CD4-positive, CD25-positive, alpha-beta regulatory T cell (primary cell): Measurements from ENCODE around the gene ANKS1B. TPM values are rescaled to one million over a fixed set of nuclear protein-coding genes. Genes with fewer than 3 reads are reported as not detected.
"Not testable (repeated sequence)": the region's sequence is repeated elsewhere in the genome, so short reads cannot be mapped to it uniquely, and the experiment has no call there.

Experiments used
- ATAC-seq, 2 donors: fragments of 150-1000 bp; cut with Tn5 transposase; one replicate each; pipeline ENCODE4 v1.10.0; 2021; ENCODE audit warnings: low read depth in 2 of 2, moderate number of reproducible peaks in 2 of 2, moderate library complexity in 1 of 2
- DNase-seq, 3 donors: peaks; one replicate each; pipeline versions ENCODE4 v3.0.0 to v3.0.0-alpha.2; 2012 to 2022; ENCODE audit warnings: mixed read lengths in 1 of 3
- H3K27ac ChIP-seq: one replicate; pipeline ENCODE4 v1.7.0; 2013; ENCODE audit warnings: mild to moderate bottlenecking, low read length; ENCODE audit not compliant: insufficient read depth, poor library complexity, severe bottlenecking
- H3K27me3 ChIP-seq: one replicate; pipeline ENCODE4 v1.7.0; 2013; ENCODE audit warnings: low read length; ENCODE audit not compliant: control insufficient read depth, insufficient read depth
- H3K36me3 ChIP-seq: one replicate; pipeline ENCODE4 v1.7.0; 2013; ENCODE audit warnings: mild to moderate bottlenecking, low read length, moderate library complexity; ENCODE audit not compliant: control insufficient read depth, insufficient read depth
- H3K4me1 ChIP-seq: 2 replicates; pipeline ENCODE4 v1.7.0; 2013; ENCODE audit warnings: mild to moderate bottlenecking, low read length; ENCODE audit not compliant: insufficient read depth, control insufficient read depth, poor library complexity, severe bottlenecking
- H3K4me3 ChIP-seq: one replicate; pipeline ENCODE4 v1.7.0; 2013; ENCODE audit warnings: low read depth, mild to moderate bottlenecking, low read length, moderate library complexity
- H3K9me3 ChIP-seq, 2 experiments: 1 replicate in 1 of 2; 2 replicates in 1 of 2; pipeline ENCODE4 v1.7.0; 2013; ENCODE audit warnings: low read length in 2 of 2, mild to moderate bottlenecking in 1 of 2, moderate library complexity in 1 of 2; ENCODE audit not compliant: control insufficient read depth in 2 of 2
- H3K27ac Mint-ChIP-seq, 3 donors: one replicate each; pipeline ENCODE4 v1.8.0; 2020 to 2022; ENCODE audit warnings: mild to moderate bottlenecking in 3 of 3, mixed read lengths in 3 of 3, moderate library complexity in 2 of 3
- H3K27me3 Mint-ChIP-seq: one replicate; pipeline ENCODE4 v1.8.0; 2022; ENCODE audit warnings: mild to moderate bottlenecking, mixed read lengths
- H3K36me3 Mint-ChIP-seq: one replicate; pipeline ENCODE4 v1.8.0; 2020; ENCODE audit warnings: mixed read lengths
- H3K4me1 Mint-ChIP-seq, 4 donors: one replicate each; pipeline ENCODE4 v1.8.0; 2020 to 2022; ENCODE audit warnings: mixed read lengths in 4 of 4, mild to moderate bottlenecking in 1 of 4
- H3K4me3 Mint-ChIP-seq, 4 donors: one replicate each; pipeline ENCODE4 v1.8.0; 2020 to 2022; ENCODE audit warnings: mild to moderate bottlenecking in 4 of 4, mixed read lengths in 4 of 4, moderate library complexity in 3 of 4
- H3K9me3 Mint-ChIP-seq, 7 donors: one replicate each; pipeline ENCODE4 v1.8.0; 2020 to 2022; ENCODE audit warnings: mixed read lengths in 7 of 7, mild to moderate bottlenecking in 3 of 7, moderate library complexity in 2 of 7
- polyA plus RNA-seq, 4 donors: library from polyadenylated mRNA; unstranded; fragments of 300-500 nt; fragmentation: Illumina TruSeq; gene quantifications; one replicate each; pipeline ENCODE4 v1.2.3, GENCODE V29; 2021
- total RNA-seq: library from RNA; stranded (reverse); gene quantifications from one replicate; pipeline ENCODE4 v1.2.3, GENCODE V29; 2022

Gene ANKS1B
- total and polyA plus RNA-seq, 5 donors from 2014 or later: 4.0 to 15.9 (median 9.5) TPM

- Histone ChIP-seq H3K4me3 (no peak overlapping the region), H3K27me3 (no peaks in the 10 kb centered on the region), H3K9me3 (no peaks in the 10 kb centered on the region), H3K4me1 (no peaks in the 10 kb centered on the region), H3K36me3 (no peaks in the 10 kb centered on the region), H3K27ac (no peak overlapping the region)
- peaks cover 0 to 12% (median 2%) of the 10 kb centered on the region in 7 donors for H3K9me3 Mint-ChIP-seq
- ATAC-seq (no peak), DNase-seq (no peak)
- no peaks in the 10 kb centered on the region for H3K27me3 Mint-ChIP-seq
- H3K36me3 Mint-ChIP-seq: no peaks in the 10 kb centered on the region
- H3K4me1 Mint-ChIP-seq: no peaks in the 10 kb centered on the region
- no peak overlapping the region for H3K4me3 Mint-ChIP-seq
- H3K27ac Mint-ChIP-seq: no peak overlapping the region
Observed at GRCh38 chr12:99721715-99722275, 262.9 kb downstream of the ANKS1B start.

- DNase-seq, H3K4me1 ChIP-seq, H3K36me3 ChIP-seq, H3K4me3 Mint-ChIP-seq, H3K4me3 ChIP-seq, H3K27me3 ChIP-seq, H3K9me3 ChIP-seq, H3K27ac Mint-ChIP-seq, H3K27me3 Mint-ChIP-seq, H3K27ac ChIP-seq, H3K4me1 Mint-ChIP-seq, ATAC-seq, H3K36me3 Mint-ChIP-seq: not testable (repeated sequence)
- H3K9me3 Mint-ChIP-seq: peaks cover 0 to 11% (median 5%) of the 10 kb centered on the region in 7 donors
Observed at GRCh38 chr12:99720083-99720465, 264.7 kb downstream of the ANKS1B start.

GRCh38 chr12:99719411-99720082 is 265.2 kb downstream of the ANKS1B start:
- not testable (repeated sequence) for H3K36me3 ChIP-seq, H3K4me1 Mint-ChIP-seq, ATAC-seq, H3K36me3 Mint-ChIP-seq, H3K4me3 Mint-ChIP-seq, H3K9me3 ChIP-seq, H3K27me3 Mint-ChIP-seq, H3K27ac ChIP-seq, H3K27ac Mint-ChIP-seq, H3K27me3 ChIP-seq, DNase-seq, H3K4me3 ChIP-seq, H3K4me1 ChIP-seq
- H3K9me3 Mint-ChIP-seq: peaks cover 0 to 11% (median 5%) of the 10 kb centered on the region in 7 donors

- H3K36me3 Mint-ChIP-seq, H3K4me3 Mint-ChIP-seq, H3K4me1 ChIP-seq, ATAC-seq, H3K27me3 ChIP-seq, H3K27ac ChIP-seq, H3K36me3 ChIP-seq, H3K4me1 Mint-ChIP-seq, H3K27me3 Mint-ChIP-seq, H3K9me3 ChIP-seq, DNase-seq, H3K27ac Mint-ChIP-seq, H3K4me3 ChIP-seq: not testable (repeated sequence)
- peaks cover 0 to 15% (median 2%) of the 10 kb centered on the region in 7 donors for H3K9me3 Mint-ChIP-seq
Observed at GRCh38 chr12:99715841-99716510, 268.8 kb downstream of the ANKS1B start.

DNA sequence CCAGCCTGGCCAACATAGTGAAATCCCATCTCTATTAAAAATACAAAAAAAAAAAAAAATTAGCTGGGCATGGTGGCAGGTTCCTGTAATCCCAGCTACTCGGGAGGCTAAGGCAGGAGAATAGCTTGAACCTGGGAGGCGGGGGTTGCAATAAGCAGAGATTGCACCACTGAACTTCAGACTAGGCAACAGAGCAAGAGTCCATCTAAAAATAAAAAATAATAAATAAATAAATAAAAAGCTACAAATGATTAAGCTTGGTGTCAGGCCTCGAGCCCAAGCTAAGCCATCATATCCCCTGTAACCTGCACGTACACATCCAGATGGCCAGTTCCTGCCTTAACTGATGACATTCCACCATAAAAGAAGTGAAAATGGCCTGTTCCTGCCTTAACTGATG is 269.8 kb downstream of the ANKS1B start:
- H3K27me3 ChIP-seq, H3K4me1 Mint-ChIP-seq, H3K9me3 ChIP-seq, ATAC-seq, H3K27ac Mint-ChIP-seq, H3K4me1 ChIP-seq, H3K27me3 Mint-ChIP-seq, H3K36me3 Mint-ChIP-seq, H3K36me3 ChIP-seq, H3K4me3 Mint-ChIP-seq, DNase-seq, H3K27ac ChIP-seq, H3K4me3 ChIP-seq: not testable (repeated sequence)
- H3K9me3 Mint-ChIP-seq: peaks cover 1 to 15% (median 4%) of the 10 kb centered on the region in 7 donors

DNA sequence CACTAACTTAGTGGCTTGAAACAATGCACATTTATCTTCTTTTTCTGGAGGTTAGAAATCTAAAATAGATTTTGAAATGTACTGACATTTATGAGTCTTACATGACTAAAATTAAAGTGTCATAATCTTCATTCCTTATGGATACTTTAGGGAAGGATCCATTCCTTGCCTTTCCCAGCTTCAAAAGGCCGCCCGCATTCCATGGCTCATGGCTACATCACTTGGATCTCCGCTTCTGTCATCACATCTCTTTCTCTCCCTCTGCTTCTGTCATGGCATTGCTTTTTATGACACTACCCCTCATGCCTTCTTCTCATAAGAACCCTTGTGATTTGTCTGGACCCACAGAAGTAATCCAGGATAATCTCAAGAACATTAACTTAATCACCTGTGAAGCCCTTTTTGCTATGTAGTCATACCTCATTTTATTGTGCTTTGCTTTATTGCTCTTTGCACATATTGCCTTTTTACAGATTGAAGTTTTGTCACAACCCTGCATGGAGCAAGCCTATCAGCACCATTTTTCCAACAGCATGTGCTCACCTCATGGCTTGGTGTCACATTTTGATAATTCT is 270.7 kb downstream of the ANKS1B start:
- Mint-ChIP-seq H3K36me3 (no peaks in the 10 kb centered on the region), H3K9me3 (peaks cover 1 to 15% (median 4%) of the 10 kb centered on the region in 7 donors), H3K27me3 (no peaks in the 10 kb centered on the region), H3K27ac (no peak overlapping the region), H3K4me1 (no peaks in the 10 kb centered on the region), H3K4me3 (no peak overlapping the region)
- ATAC-seq: no peak
- no peaks in the 10 kb centered on the region for H3K4me1 ChIP-seq
- no peak overlapping the region for H3K4me3 ChIP-seq
- DNase-seq: no peak
- H3K9me3 ChIP-seq: no peaks in the 10 kb centered on the region
- H3K27ac ChIP-seq: no peak overlapping the region
- no peaks in the 10 kb centered on the region for H3K27me3 ChIP-seq
- H3K36me3 ChIP-seq: no peaks in the 10 kb centered on the region

- Mint-ChIP-seq H3K4me1 (no peaks in the 10 kb centered on the region), H3K27ac (no peak overlapping the region)
- no peak for DNase-seq
Observed at GRCh38 chr12:99712281-99712680, 272.5 kb downstream of the ANKS1B start.

More at GRCh38 chr12:99712281-99712680, 272.5 kb downstream of the ANKS1B start:
- no peaks in the 10 kb centered on the region for H3K27me3 ChIP-seq
- H3K9me3 ChIP-seq: no peaks in the 10 kb centered on the region
- H3K4me3 ChIP-seq: no peak overlapping the region
- H3K36me3 ChIP-seq: no peaks in the 10 kb centered on the region
- Mint-ChIP-seq H3K36me3 (no peaks in the 10 kb centered on the region), H3K27me3 (no peaks in the 10 kb centered on the region), H3K9me3 (peaks cover 1 to 15% (median 4%) of the 10 kb centered on the region in 7 donors), H3K4me3 (no peak overlapping the region)
- H3K4me1 ChIP-seq: no peaks in the 10 kb centered on the region
- ATAC-seq: no peak
- no peak overlapping the region for H3K27ac ChIP-seq
